T-cell (primary cell): Measurements from ENCODE around the gene CDC7. TPM values are rescaled to one million over a fixed set of nuclear protein-coding genes. Genes with fewer than 3 reads are reported as not detected.

Experiments
- ATAC-seq, 4 experiments: fragments of 200-7000 bp in 3 of 4; fragments of 150-1000 bp in 1 of 4; cut with Tn5 transposase; replicated peaks in 1 of 4; 1 replicate in 3 of 4; 2 replicates in 1 of 4; pipeline ENCODE4 v1.10.0; 2021; ENCODE audit warnings: moderate library complexity in 3 of 4, mild to moderate bottlenecking in 2 of 4, moderate number of reproducible peaks in 1 of 4
- CTCF ChIA-PET, 2 donors: fragments of 300-600 bp; sonication (Branson Sonifier 250); formaldehyde crosslinking; loops; one replicate each; lab custom pipeline; 2022; ENCODE audit warnings: antibody characterized with exemption in 2 of 2; lab: Charles Lee
- POLR2A ChIA-PET, 2 donors: fragments of 300-600 bp; sonication (Branson Sonifier 250); formaldehyde crosslinking; loops; one replicate each; lab custom pipeline; 2022; ENCODE audit warnings: antibody characterized with exemption in 2 of 2; lab: Charles Lee
- DNase-seq, 35 experiments: peaks; one replicate each; pipeline versions ENCODE4 v3.0.0 to v3.0.0-alpha.2; 2013 to 2023
- H3K27ac ChIP-seq: one replicate; pipeline ENCODE4 v1.5.1; 2013; ENCODE audit warnings: low read length
- H3K27me3 ChIP-seq, 2 experiments: replicated peaks in 1 of 2; 1 replicate in 1 of 2; 2 replicates in 1 of 2; pipeline versions ENCODE4 v1.6.1 to v1.7.0; 2013; ENCODE audit warnings: low read length in 1 of 2, mixed read lengths in 1 of 2; ENCODE audit not compliant: control insufficient read depth in 2 of 2, insufficient read depth in 2 of 2; ENCODE audit errors: extremely low read depth in 1 of 2
- H3K36me3 ChIP-seq, 2 donors: 1 replicate in 1 of 2; 2 replicates in 1 of 2; pipeline versions ENCODE4 v1.6.1 to v1.7.0; 2013; ENCODE audit warnings: low read length in 1 of 2; ENCODE audit not compliant: control insufficient read depth in 2 of 2, insufficient read depth in 1 of 2; ENCODE audit errors: extremely low read depth in 1 of 2
- H3K4me1 ChIP-seq, 2 experiments: 1 replicate in 1 of 2; 2 replicates in 1 of 2; pipeline versions ENCODE4 v1.6.1 to v1.7.0; 2013; ENCODE audit warnings: low read length in 2 of 2, mixed read lengths in 1 of 2; ENCODE audit not compliant: insufficient read depth in 2 of 2, control insufficient read depth in 1 of 2; ENCODE audit errors: extremely low read depth in 1 of 2
- H3K4me3 ChIP-seq, 2 donors: 1 replicate in 1 of 2; 2 replicates in 1 of 2; pipeline versions ENCODE4 v1.5.1 to v1.7.0; 2013; ENCODE audit warnings: mild to moderate bottlenecking in 2 of 2, low read length in 1 of 2, moderate library complexity in 1 of 2; ENCODE audit not compliant: control insufficient read depth in 1 of 2; ENCODE audit errors: extremely low read depth in 1 of 2
- H3K9me3 ChIP-seq: 2 replicates; pipeline ENCODE4 v1.7.0; 2013
- H3K27ac Mint-ChIP-seq, 2 donors: one replicate each; pipeline ENCODE4 v1.8.0; 2020 to 2021; ENCODE audit warnings: mild to moderate bottlenecking in 2 of 2, mixed read lengths in 2 of 2
- H3K27me3 Mint-ChIP-seq, 2 donors: one replicate each; pipeline ENCODE4 v1.8.0; 2021 to 2022; ENCODE audit warnings: mixed read lengths in 2 of 2
- H3K36me3 Mint-ChIP-seq: one replicate; pipeline ENCODE4 v1.8.0; 2021; ENCODE audit warnings: mixed read lengths
- H3K4me1 Mint-ChIP-seq, 3 donors: one replicate each; pipeline ENCODE4 v1.8.0; 2020 to 2022; ENCODE audit warnings: mixed read lengths in 3 of 3, mild to moderate bottlenecking in 1 of 3
- H3K4me3 Mint-ChIP-seq, 3 donors: one replicate each; pipeline ENCODE4 v1.8.0; 2020 to 2022; ENCODE audit warnings: mild to moderate bottlenecking in 3 of 3, mixed read lengths in 3 of 3, moderate library complexity in 3 of 3
- H3K9me3 Mint-ChIP-seq, 3 donors: one replicate each; pipeline ENCODE4 v1.8.0; 2020 to 2022; ENCODE audit warnings: mixed read lengths in 3 of 3
- WGBS: methylation state at CpG from one replicate; pipeline ENCODE4 v1.1.5; 2013; ENCODE audit warnings: missing lambda C conversion rate; ENCODE audit not compliant: insufficient coverage; 5-methylcytosine and 5-hydroxymethylcytosine counted together
- total RNA-seq, 35 experiments: library from RNA in 6 of 35; stranded (reverse) in 6 of 35; fragments of 120-200 nt in 1 of 35; gene quantifications; one replicate each; pipeline versions ENCODE4 v1.2.1 to v1.2.4 and lab custom pipeline; 2013 to 2026

Gene CDC7
- total RNA-seq, 5 donors from 2014 or later (not counting 1 experiment from before 2014, with no cell fraction given) = 3.1 to 6.9 (median 6.3) TPM

- ChIA-PET CTCF (interaction anchor here (0.6 to 1.3 kb wide), 2 partner anchors 47 to 480 kb away, joined by 4 read pairs; no protein-coding TSS in a partner anchor), POLR2A (no interaction called here)
- H3K4me3 Mint-ChIP-seq = no peak overlapping the region
- no peaks in the 10 kb centered on the region for H3K27me3 Mint-ChIP-seq
- Histone ChIP-seq H3K4me3 (no peak overlapping the region), H3K9me3 (no peaks in the 10 kb centered on the region), H3K4me1 (peaks cover 6 to 12% of the 10 kb centered on the region in 2 experiments), H3K27me3 (no peaks in the 10 kb centered on the region), H3K36me3 (no peaks in the 10 kb centered on the region), H3K27ac (no peak overlapping the region)
- DNase-seq (no peak), ATAC-seq (no peak)
- H3K4me1 Mint-ChIP-seq = peaks cover 21 to 28% (median 24%) of the 10 kb centered on the region in 3 donors
- WGBS = 100% methylated on average over 1 of the region's 4 CpGs
- no peaks in the 10 kb centered on the region for H3K36me3 Mint-ChIP-seq
- no peak overlapping the region for H3K27ac Mint-ChIP-seq
- no peaks in the 10 kb centered on the region for H3K9me3 Mint-ChIP-seq
Observed at GRCh38 chr1:91527266-91527765, 26.7 kb downstream of the CDC7 start.

- H3K27ac Mint-ChIP-seq = no peak overlapping the region
- no peak for DNase-seq
- Histone ChIP-seq H3K9me3 (no peaks in the 10 kb centered on the region), H3K36me3 (no peaks in the 10 kb centered on the region), H3K4me1 (peaks cover 6 to 14% of the 10 kb centered on the region in 2 experiments), H3K27ac (no peak overlapping the region), H3K27me3 (no peaks in the 10 kb centered on the region), H3K4me3 (no peak overlapping the region)
- no peaks in the 10 kb centered on the region for H3K9me3 Mint-ChIP-seq
- H3K36me3 Mint-ChIP-seq = no peaks in the 10 kb centered on the region
- H3K4me1 Mint-ChIP-seq = peaks cover 25 to 30% (median 28%) of the 10 kb centered on the region in 3 donors
- ATAC-seq = no peak
- H3K4me3 Mint-ChIP-seq = no peak overlapping the region
- ChIA-PET POLR2A (no interaction called here), CTCF (interaction anchor here in 1 of 2 donors (1.3 kb wide), 1 partner anchor 46 kb away, joined by 4 read pairs; no protein-coding TSS in a partner anchor)
- H3K27me3 Mint-ChIP-seq = no peaks in the 10 kb centered on the region
- WGBS = no CpG with 5 or more reads among the region's 2 CpGs
Observed at GRCh38 chr1:91527781-91528180, 27.1 kb downstream of the CDC7 start.

GRCh38 chr1:91529856-91530255 lies 29.2 kb downstream of the CDC7 start:
- no peak overlapping the region for H3K27ac Mint-ChIP-seq
- Histone ChIP-seq H3K27me3 (no peaks in the 10 kb centered on the region), H3K4me3 (no peak overlapping the region), H3K36me3 (no peaks in the 10 kb centered on the region), H3K9me3 (no peaks in the 10 kb centered on the region), H3K4me1 (peaks cover 6 to 31% of the 10 kb centered on the region in 2 experiments), H3K27ac (no peak overlapping the region)
- no peak for ATAC-seq
- H3K9me3 Mint-ChIP-seq = no peaks in the 10 kb centered on the region
- no peaks in the 10 kb centered on the region for H3K36me3 Mint-ChIP-seq
- WGBS = 33% methylated on average over 1 of the region's 3 CpGs
- H3K27me3 Mint-ChIP-seq = no peaks in the 10 kb centered on the region
- H3K4me1 Mint-ChIP-seq = peaks cover 29 to 31% (median 29%) of the 10 kb centered on the region in 3 donors
- ChIA-PET POLR2A (no interaction called here), CTCF (interaction anchor here in 1 of 2 donors (0.6 kb wide), 1 partner anchor 160 kb away, joined by 5 read pairs; no protein-coding TSS in a partner anchor)
- peak in 1 of 35 experiments; percentile 27 for DNase-seq
- H3K4me3 Mint-ChIP-seq = no peak overlapping the region

- no peaks in the 10 kb centered on the region for H3K27me3 Mint-ChIP-seq
- H3K36me3 ChIP-seq = no peaks in the 10 kb centered on the region
- H3K4me3 Mint-ChIP-seq = no peak overlapping the region
- peak overlapping the region; percentile 67 to 68 for H3K27ac Mint-ChIP-seq
- no peaks in the 10 kb centered on the region for H3K36me3 Mint-ChIP-seq
- H3K27me3 ChIP-seq = no peaks in the 10 kb centered on the region
- H3K4me1 ChIP-seq = peaks cover 6 to 31% of the 10 kb centered on the region in 2 experiments
- ATAC-seq = no peak
- H3K9me3 ChIP-seq = no peaks in the 10 kb centered on the region
- 89% methylated on average over 3 of the region's 4 CpGs for WGBS
- H3K4me3 ChIP-seq = no peak overlapping the region
- H3K27ac ChIP-seq = peak overlapping the region; percentile 1
- peaks cover 29 to 39% (median 31%) of the 10 kb centered on the region in 3 donors for H3K4me1 Mint-ChIP-seq
- DNase-seq = no peak
- H3K9me3 Mint-ChIP-seq = no peaks in the 10 kb centered on the region
- ChIA-PET POLR2A (interaction anchor here in 1 of 2 donors (0.6 kb wide), 1 partner anchor 915 kb away, joined by 3 read pairs; no protein-coding TSS in a partner anchor), CTCF (interaction anchor here in 1 of 2 donors (0.7 kb wide), 1 partner anchor 29 kb away, joined by 3 read pairs; no protein-coding TSS in a partner anchor)
Observed at GRCh38 chr1:91533361-91534024, 32.8 kb downstream of the CDC7 start.

GRCh38 chr1:91535441-91535840 lies 34.8 kb downstream of the CDC7 start:
- H3K4me1 ChIP-seq = peaks cover 0 to 26% of the 10 kb centered on the region in 2 experiments
- H3K27ac ChIP-seq = no peak overlapping the region
- Mint-ChIP-seq H3K4me1 (peaks cover 25 to 36% (median 26%) of the 10 kb centered on the region in 3 donors), H3K9me3 (no peaks in the 10 kb centered on the region), H3K4me3 (no peak overlapping the region), H3K36me3 (no peaks in the 10 kb centered on the region), H3K27ac (no peak overlapping the region), H3K27me3 (no peaks in the 10 kb centered on the region)
- no peaks in the 10 kb centered on the region for H3K36me3 ChIP-seq
- no peak for ATAC-seq
- POLR2A ChIA-PET = no interaction called here
- 98% methylated on average over 33 of the region's 34 CpGs for whole genome bisulfite sequencing
- DNase-seq = no peak
- no peaks in the 10 kb centered on the region for H3K9me3 ChIP-seq
- no peaks in the 10 kb centered on the region for H3K27me3 ChIP-seq
- CTCF ChIA-PET = no interaction called here
- H3K4me3 ChIP-seq = no peak overlapping the region

GRCh38 chr1:91537281-91537986 lies 36.8 kb downstream of the CDC7 start:
- DNase-seq = no peak
- peaks cover 0 to 36% of the 10 kb centered on the region in 2 experiments for H3K4me1 ChIP-seq
- no peaks in the 10 kb centered on the region for H3K27me3 ChIP-seq
- H3K9me3 ChIP-seq = no peaks in the 10 kb centered on the region
- H3K4me1 Mint-ChIP-seq = peaks cover 36 to 48% (median 38%) of the 10 kb centered on the region in 3 donors
- ATAC-seq = no peak
- no peak overlapping the region for H3K4me3 Mint-ChIP-seq
- no peak overlapping the region for H3K27ac ChIP-seq
- ChIA-PET POLR2A (no interaction called here), CTCF (interaction anchor here in 1 of 2 donors (0.9 kb wide), 1 partner anchor 25 kb away, joined by 3 read pairs; no protein-coding TSS in a partner anchor)
- peaks cover 0 to 4% (median 0%) of the 10 kb centered on the region in 3 donors for H3K9me3 Mint-ChIP-seq
- H3K27ac Mint-ChIP-seq = no peak overlapping the region
- H3K27me3 Mint-ChIP-seq = no peaks in the 10 kb centered on the region
- no peaks in the 10 kb centered on the region for H3K36me3 Mint-ChIP-seq
- no peak overlapping the region for H3K4me3 ChIP-seq
- no peaks in the 10 kb centered on the region for H3K36me3 ChIP-seq
